ENCODE measurements around the gene ASCC3.
"Not testable (repeated sequence)": the region's sequence is repeated elsewhere in the genome, so short reads cannot be mapped to it uniquely, and the experiment has no call there.

Gene ASCC3, protein sequence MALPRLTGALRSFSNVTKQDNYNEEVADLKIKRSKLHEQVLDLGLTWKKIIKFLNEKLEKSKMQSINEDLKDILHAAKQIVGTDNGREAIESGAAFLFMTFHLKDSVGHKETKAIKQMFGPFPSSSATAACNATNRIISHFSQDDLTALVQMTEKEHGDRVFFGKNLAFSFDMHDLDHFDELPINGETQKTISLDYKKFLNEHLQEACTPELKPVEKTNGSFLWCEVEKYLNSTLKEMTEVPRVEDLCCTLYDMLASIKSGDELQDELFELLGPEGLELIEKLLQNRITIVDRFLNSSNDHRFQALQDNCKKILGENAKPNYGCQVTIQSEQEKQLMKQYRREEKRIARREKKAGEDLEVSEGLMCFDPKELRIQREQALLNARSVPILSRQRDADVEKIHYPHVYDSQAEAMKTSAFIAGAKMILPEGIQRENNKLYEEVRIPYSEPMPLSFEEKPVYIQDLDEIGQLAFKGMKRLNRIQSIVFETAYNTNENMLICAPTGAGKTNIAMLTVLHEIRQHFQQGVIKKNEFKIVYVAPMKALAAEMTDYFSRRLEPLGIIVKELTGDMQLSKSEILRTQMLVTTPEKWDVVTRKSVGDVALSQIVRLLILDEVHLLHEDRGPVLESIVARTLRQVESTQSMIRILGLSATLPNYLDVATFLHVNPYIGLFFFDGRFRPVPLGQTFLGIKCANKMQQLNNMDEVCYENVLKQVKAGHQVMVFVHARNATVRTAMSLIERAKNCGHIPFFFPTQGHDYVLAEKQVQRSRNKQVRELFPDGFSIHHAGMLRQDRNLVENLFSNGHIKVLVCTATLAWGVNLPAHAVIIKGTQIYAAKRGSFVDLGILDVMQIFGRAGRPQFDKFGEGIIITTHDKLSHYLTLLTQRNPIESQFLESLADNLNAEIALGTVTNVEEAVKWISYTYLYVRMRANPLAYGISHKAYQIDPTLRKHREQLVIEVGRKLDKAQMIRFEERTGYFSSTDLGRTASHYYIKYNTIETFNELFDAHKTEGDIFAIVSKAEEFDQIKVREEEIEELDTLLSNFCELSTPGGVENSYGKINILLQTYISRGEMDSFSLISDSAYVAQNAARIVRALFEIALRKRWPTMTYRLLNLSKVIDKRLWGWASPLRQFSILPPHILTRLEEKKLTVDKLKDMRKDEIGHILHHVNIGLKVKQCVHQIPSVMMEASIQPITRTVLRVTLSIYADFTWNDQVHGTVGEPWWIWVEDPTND (N-terminal part only)

GRCh38 chr6:100880853-100881706 is at the start of gene ASCC3:
ASCC3 (minus strand) TSS chr6:100881329; CDS start chr6:100867997, 13,332 bp downstream.
- DNase-seq: peak; percentile 86 to 89

- no peak for DNase-seq
Measured at GRCh38 chr6:100925749-100926148, 44.6 kb upstream of the ASCC3 start.

- no peak for DNase-seq
Measured at GRCh38 chr6:100924534-100925227, 43.6 kb upstream of the ASCC3 start.

GRCh38 chr6:100923481-100924165 is 42.5 kb upstream of the ASCC3 start:
- no peak for DNase-seq

DNA sequence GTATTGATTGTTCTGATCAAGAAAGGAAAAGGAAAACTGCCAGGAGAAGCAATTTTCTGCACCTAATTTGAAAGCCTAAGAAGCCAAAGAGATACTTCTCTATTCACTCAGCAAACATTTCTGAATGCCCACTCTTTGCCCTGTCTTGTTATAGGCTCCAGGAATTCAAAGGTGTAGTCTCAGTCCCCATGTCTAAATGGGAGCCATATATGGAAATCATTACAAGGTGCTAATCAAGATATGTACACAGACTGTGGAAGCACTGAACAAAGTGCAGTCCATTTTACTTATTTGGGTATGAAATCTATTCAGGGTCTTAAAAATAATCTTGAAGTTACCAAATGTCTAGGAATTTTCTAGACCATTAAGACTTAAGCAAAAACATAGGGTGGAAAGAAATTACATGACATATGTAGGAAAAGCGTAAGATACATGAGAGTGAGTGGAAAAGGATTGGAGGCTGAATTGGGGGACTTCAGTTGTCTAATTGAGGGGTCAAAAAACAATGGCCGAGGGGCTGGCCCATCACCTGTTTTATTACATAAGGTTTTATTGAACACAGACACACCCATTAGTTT is 39.0 kb upstream of the ASCC3 start:
- no peak for DNase-seq

GRCh38 chr6:100918152-100918551 is 37.0 kb upstream of the ASCC3 start:
- no peak for DNase-seq

DNA sequence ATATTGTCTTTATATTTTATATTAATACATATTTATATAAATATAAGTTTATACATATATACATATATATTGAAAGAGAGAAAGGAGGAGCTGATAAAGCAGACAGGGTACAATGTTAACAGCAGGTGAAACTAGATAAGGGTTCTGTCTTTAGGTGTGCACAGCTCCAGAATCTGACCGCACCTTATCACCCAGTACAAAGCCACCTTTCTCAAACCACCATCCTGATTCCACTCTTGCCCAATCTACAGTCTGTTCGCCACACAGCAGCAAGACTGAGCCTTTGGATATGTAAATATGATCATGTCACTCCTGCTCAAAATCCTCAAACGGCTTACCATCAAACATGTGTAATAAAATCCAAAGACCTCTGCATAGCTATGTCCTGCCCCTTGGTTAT is 34.7 kb upstream of the ASCC3 start:
- DNase-seq: no peak

DNA sequence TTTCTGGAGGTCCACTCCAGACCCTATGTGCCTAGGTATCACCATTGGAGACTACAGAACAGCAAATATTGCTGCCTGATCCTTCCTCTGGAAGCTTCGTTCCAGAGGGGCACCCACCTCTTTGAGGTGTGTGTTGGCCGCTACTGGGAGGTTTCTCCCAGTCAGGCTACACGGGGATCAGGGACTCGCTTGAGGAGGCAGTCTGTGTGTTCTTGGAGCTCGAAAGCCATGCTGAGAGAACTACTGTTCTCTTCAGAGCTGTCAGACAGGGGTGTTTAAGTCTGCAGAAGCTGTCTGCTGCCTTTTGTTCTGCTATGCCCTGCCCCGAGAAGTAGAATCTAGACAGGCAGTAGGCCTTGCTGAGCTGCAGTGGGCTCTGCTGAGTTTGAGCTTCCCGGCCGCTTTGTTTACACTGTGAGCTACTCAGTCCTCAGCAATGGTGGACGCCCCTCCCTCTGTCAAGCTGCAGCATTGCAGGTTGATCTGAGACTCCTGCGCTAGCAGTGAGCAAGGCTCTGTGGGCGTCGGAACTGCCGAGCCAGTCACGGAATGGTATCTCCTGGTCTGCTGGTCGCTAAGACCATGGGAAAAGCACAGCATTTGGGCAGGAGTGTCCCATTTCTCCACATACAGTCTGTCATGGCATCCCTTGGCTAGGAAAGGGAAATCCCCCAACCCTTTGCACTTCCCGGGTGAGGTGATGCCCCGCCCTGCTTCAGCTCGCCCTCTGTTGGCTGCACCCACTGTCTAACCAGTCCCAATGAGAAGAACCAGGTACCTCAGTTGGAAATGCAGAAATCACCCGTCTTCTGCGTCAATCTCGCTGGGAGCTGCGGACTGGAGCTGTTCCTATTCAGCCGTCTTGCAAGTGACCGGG is 32.5 kb upstream of the ASCC3 start:
- DNase-seq: no peak

DNA sequence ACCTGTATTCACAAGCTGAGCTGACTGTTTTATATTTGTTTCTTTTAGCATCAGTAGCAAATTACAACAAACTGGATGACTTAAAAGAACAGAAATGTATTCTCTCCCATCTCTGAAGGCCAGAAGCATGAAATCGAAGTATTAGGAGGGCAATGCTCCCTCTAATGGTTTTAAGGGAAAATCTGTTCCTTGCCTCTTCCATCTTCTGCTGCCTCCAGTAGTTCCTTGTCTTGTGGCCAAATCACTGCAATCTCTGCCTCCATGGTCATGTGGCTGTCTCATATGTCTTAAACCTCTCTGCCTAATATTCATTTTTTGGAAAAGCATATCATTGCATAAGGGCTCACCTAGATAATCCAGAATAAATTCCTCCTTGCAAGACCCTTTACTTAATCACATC is 25.2 kb upstream of the ASCC3 start:
- no peak for DNase-seq

DNA sequence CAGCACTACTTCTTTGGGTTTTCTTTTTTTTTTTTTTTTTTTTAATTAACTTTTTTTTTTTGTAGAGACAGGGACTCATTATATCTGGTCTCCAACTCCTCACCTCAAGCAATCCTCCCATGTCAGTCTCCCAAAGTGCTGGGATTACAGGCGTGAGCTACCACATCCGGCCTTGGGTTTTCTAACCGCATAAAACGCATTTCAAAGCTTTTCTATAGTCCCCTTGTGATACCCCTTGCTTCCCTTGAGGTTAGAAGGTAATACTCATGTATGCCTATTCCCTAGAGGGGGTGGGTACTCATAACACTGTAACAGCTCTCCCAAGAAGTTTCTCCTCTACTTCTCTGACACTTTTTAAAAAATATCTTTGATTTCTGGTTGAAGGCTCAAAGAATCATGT is 23.9 kb upstream of the ASCC3 start:
- no peak for DNase-seq

GRCh38 chr6:100904316-100904715 is 23.2 kb upstream of the ASCC3 start:
- DNase-seq: no peak

GRCh38 chr6:100901582-100901981 is 20.5 kb upstream of the ASCC3 start:
- DNase-seq: no peak

- DNase-seq: no peak
Measured at GRCh38 chr6:100899202-100899601, 18.1 kb upstream of the ASCC3 start.

DNA sequence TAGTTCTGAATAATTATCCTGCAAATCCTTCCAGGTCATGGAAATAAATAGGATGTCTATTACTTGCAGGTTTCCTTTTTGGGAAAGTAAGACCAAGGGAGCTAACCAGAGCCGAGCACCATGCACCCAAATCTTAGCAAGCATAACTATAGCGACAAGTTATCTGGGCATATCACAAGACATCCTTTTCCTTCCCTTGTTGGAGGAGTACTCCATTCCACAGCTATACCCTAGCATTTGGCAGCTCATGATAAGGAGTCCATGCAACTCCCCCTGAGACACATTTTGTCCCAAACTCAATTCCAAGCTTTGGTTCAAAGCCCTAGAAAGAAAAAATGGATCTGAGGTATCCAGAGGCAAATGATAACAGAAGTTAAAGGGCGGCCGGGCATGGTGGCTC is 16.5 kb upstream of the ASCC3 start:
- no peak for DNase-seq

DNA sequence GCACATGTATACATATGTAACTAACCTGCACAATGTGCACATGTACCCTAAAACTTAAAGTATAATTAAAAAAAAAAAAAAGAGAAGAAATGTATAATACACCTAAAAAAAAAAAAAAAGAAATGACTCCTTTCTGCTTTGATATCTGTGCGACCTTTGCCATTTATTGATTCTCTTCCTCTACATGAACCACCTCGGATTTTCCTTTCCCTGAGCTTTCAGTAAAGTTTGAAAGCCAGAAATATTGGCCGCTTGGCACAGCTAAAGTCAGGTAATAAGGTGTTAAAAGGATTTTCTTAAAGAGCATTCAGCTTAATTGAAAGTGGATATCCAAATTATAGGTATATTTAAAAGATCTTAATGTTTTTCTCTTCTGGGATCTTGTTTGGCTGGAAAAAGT is 12.6 kb upstream of the ASCC3 start:
- DNase-seq: no peak

DNA sequence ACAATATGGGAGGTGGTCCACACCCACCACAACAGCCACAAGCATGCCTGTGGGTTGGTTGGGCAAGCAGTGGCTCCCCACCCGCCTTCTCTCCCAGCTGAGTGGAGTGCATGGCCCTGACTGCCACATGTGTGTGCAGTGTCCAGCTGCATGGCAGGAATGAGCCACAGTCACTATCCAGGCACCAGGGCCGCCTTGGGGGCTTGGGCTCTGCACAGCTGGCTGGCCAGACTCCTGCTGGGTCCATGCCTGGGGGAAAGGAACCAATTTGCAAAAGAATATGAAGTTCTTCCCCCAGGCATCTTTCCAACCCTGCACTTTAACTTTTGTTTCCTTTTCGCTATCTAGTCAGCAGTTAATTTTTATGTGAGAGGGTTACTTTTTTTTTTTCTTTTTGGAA is 11.6 kb upstream of the ASCC3 start:
- DNase-seq: no peak

- no peak for DNase-seq
Measured at GRCh38 chr6:100892116-100892515, 11.0 kb upstream of the ASCC3 start.

DNA sequence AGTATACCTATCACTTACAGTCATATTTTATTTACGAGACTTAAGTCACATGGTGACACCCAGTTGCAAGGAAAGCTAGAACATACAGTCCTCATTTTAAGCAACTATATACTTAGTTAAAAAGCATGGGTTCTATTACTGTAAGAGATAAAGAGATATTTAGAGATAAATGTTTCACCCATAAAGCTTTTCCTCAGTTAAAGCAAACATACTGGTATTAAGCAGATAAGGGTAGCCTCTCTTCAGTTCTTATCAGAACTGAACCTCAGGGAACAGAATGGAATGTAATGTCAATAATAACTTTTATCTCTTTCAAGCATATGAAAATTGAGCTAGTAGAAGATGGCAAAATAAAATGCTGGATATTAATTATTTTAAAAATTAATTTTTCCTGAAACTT is 9.9 kb upstream of the ASCC3 start:
- no peak for DNase-seq

GRCh38 chr6:100890646-100891045 is 9.5 kb upstream of the ASCC3 start:
- DNase-seq: not testable (repeated sequence)

- DNase-seq: no peak
Measured at GRCh38 chr6:100889351-100889750, 8.2 kb upstream of the ASCC3 start.

Data from hippocampal formation (tissue), 2 donors.